HL-60 (cell line): ENCODE data around the gene ARID2.

Experiments used
- CTCF ChIP-seq: IDR thresholded peaks from one replicate; pipeline ENCODE4 v1.5.1; 2011; ENCODE audit warnings: low read length, control low read depth, inconsistent platforms; ENCODE audit not compliant: insufficient read depth
- SPI1 ChIP-seq: IDR thresholded peaks from 2 replicates; pipeline ENCODE4 v1.6.1; 2012; ENCODE audit warnings: low read depth, mild to moderate bottlenecking, borderline replicate concordance

GRCh38 chr12:45681465-45681864, 48.0 kb upstream of the ARID2 start:
- TF ChIP-seq CTCF: no peak
- TF ChIP-seq SPI1: no peak
